Stimulated activated CD4-positive, alpha-beta T cell treated with anti-CD3 and anti-CD28 coated beads, Interleukin-15, amount 100 ng/mL, for 24 hours (primary cell): ENCODE results near the gene UNC5C.

Experiments used
- DNase-seq: peaks from one replicate; pipeline ENCODE4 v3.0.0-alpha.2; 2020

UNC5C gene

GRCh38 chr4:95548738-95549245, at the start of gene UNC5C:
Gene UNC5C (minus strand): TSS chr4:95548973.
- no peak for DNase-seq

- DNase-seq: no peak
Measured at GRCh38 chr4:95596676-95597075, 47.9 kb upstream of the UNC5C start.

GRCh38 chr4:95594629-95595028, 45.9 kb upstream of the UNC5C start:
- no peak for DNase-seq

- no peak for DNase-seq
Measured at GRCh38 chr4:95594013-95594412, 45.2 kb upstream of the UNC5C start.

- DNase-seq: no peak
Measured at GRCh38 chr4:95591278-95591677, 42.5 kb upstream of the UNC5C start.

GRCh38 chr4:95590615-95591014, 41.8 kb upstream of the UNC5C start:
- DNase-seq: no peak

GRCh38 chr4:95585016-95585695, 36.4 kb upstream of the UNC5C start:
- DNase-seq: no peak

- DNase-seq: no peak
Measured at GRCh38 chr4:95580226-95580625, 31.5 kb upstream of the UNC5C start.

- no peak for DNase-seq
Measured at GRCh38 chr4:95572304-95572991, 23.7 kb upstream of the UNC5C start.

GRCh38 chr4:95571577-95571976, 22.8 kb upstream of the UNC5C start:
- no peak for DNase-seq

GRCh38 chr4:95563638-95564337, 15.0 kb upstream of the UNC5C start:
- DNase-seq: no peak

- no peak for DNase-seq
Measured at GRCh38 chr4:95560774-95561173, 12.0 kb upstream of the UNC5C start.

- no peak for DNase-seq
Measured at GRCh38 chr4:95556207-95556859, 7.6 kb upstream of the UNC5C start.

GRCh38 chr4:95552942-95553550, 4.3 kb upstream of the UNC5C start:
- DNase-seq: no peak

- no peak for DNase-seq
Measured at GRCh38 chr4:95551653-95552052, 2.9 kb upstream of the UNC5C start.

- no peak for DNase-seq
Measured at GRCh38 chr4:95550115-95550987, 1.6 kb upstream of the UNC5C start.

- DNase-seq: peak; percentile 37
Measured at GRCh38 chr4:95549246-95550114, 707 bp upstream of the UNC5C start.

GRCh38 chr4:95547715-95548471, 880 bp downstream of the UNC5C start:
- peak; percentile 11 for DNase-seq

- DNase-seq: no peak
Measured at GRCh38 chr4:95546866-95547714, 1.7 kb downstream of the UNC5C start.
